NCI-H2107 treated with DMSO at 0.1 percent for 48 hours (cell line): ENCODE results near the gene ZNF525.
"Not testable (repeated sequence)": the region's sequence is repeated elsewhere in the genome, so short reads cannot be mapped to it uniquely, and the experiment has no call there.

Source experiments
- DNase-seq: peaks from one replicate; lab custom pipeline; 2025; ENCODE audit not compliant: unreplicated experiment; lab: John Stamatoyannopoulos, UW

Gene ZNF525

GRCh38 chr19:53365134-53365898 lies at the start of gene ZNF525:
TSS of gene ZNF525 (plus strand) at chr19:53365705. CDS start at chr19:53372282, 6,577 bp downstream.
- peak; percentile 86 for DNase-seq

- no peak for DNase-seq
These were observed 36.5 kb upstream of the ZNF525 start for GRCh38 chr19:53328967-53329366.

- no peak for DNase-seq
These were observed 33.0 kb upstream of the ZNF525 start for GRCh38 chr19:53332484-53332883.

- no peak for DNase-seq
These were observed 32.4 kb upstream of the ZNF525 start for GRCh38 chr19:53333066-53333462.

GRCh38 chr19:53333463-53334449 lies 31.7 kb upstream of the ZNF525 start, which contains the start of gene ZNF845:
TSS of gene ZNF845 (plus strand) at chr19:53333749. CDS start at chr19:53341308, 7,559 bp downstream.
- DNase-seq: peak; percentile 60

GRCh38 chr19:53344403-53344802 lies 21.1 kb upstream of the ZNF525 start:
- not testable (repeated sequence) for DNase-seq

GRCh38 chr19:53355739-53356138 lies 9.8 kb upstream of the ZNF525 start:
- DNase-seq: no peak

GRCh38 chr19:53357821-53358581 lies 7.5 kb upstream of the ZNF525 start:
- no peak for DNase-seq

- not testable (repeated sequence) for DNase-seq
These were observed 5.4 kb upstream of the ZNF525 start for GRCh38 chr19:53360056-53360455.

GRCh38 chr19:53365899-53366493 lies 491 bp downstream of the ZNF525 start:
- DNase-seq: no peak

- no peak for DNase-seq
These were observed 6.7 kb downstream of the ZNF525 start for GRCh38 chr19:53372196-53372595.

- no peak for DNase-seq
These were observed 8.8 kb downstream of the ZNF525 start for GRCh38 chr19:53374288-53374687.

- no peak for DNase-seq
These were observed 9.2 kb downstream of the ZNF525 start for GRCh38 chr19:53374743-53375142.

- no peak for DNase-seq
These were observed 15.9 kb downstream of the ZNF525 start for GRCh38 chr19:53381376-53381775.

GRCh38 chr19:53388168-53388567 lies 22.7 kb downstream of the ZNF525 start:
- no peak for DNase-seq

GRCh38 chr19:53388904-53389303 lies 23.4 kb downstream of the ZNF525 start:
- no peak for DNase-seq

GRCh38 chr19:53389571-53389970 lies 24.1 kb downstream of the ZNF525 start:
- no peak for DNase-seq

GRCh38 chr19:53389978-53390377 lies 24.5 kb downstream of the ZNF525 start:
- DNase-seq: no peak

GRCh38 chr19:53394522-53394973 lies 29.0 kb downstream of the ZNF525 start:
- no peak for DNase-seq
